Measurements from ENCODE around the gene MTMR3.

MTMR3 gene

GRCh38 chr22:30045901-30046715 lies 163.1 kb downstream of the MTMR3 start:
- no peaks in the 10 kb centered on the region for H3K79me1 ChIP-seq (replicated peaks; ENCODE audit: low read length, poor library complexity, severe bottlenecking)
- no peak overlapping the region for H2AFZ ChIP-seq (ENCODE audit: low read depth, low read length)
- H4K91ac ChIP-seq (ENCODE audit: low read length): no peak overlapping the region
- H2BK15ac ChIP-seq (ENCODE audit: low read depth, poor library complexity, severe bottlenecking): peak overlapping the region; percentile 6
- no peak overlapping the region for H3K14ac ChIP-seq (ENCODE audit: low read length in 2 of 2)
- no peak overlapping the region for H3K9ac ChIP-seq (ENCODE audit: low read length)
- no peak overlapping the region for H3K23ac ChIP-seq (ENCODE audit: low read length in 2 of 2)
- H3K4me3 ChIP-seq (ENCODE audit: insufficient read depth in 1 of 2, low read depth in 1 of 2, low read length in 2 of 2): no peak overlapping the region
- peak overlapping the region; percentile 69 for H2AK5ac ChIP-seq (ENCODE audit: low read length, severe bottlenecking)
- H3K4me1 ChIP-seq (ENCODE audit: control insufficient read depth, insufficient read depth, low read depth, low read length): peaks cover 15% of the 10 kb centered on the region
- H3K27me3 ChIP-seq (ENCODE audit: control insufficient read depth in 1 of 2, insufficient read depth in 1 of 2, low read length in 2 of 2): no peaks in the 10 kb centered on the region
- H3K27ac ChIP-seq (ENCODE audit: low read length, poor library complexity, severe bottlenecking): no peak overlapping the region
- no peak overlapping the region for H3K4me2 ChIP-seq (ENCODE audit: low read length, poor library complexity, severe bottlenecking)
- H2BK120ac ChIP-seq (ENCODE audit: low read depth, low read length): no peak overlapping the region
- H2BK5ac ChIP-seq (ENCODE audit: low read depth, low read length, poor library complexity, severe bottlenecking): peak overlapping the region; percentile 46
- H2BK12ac ChIP-seq (ENCODE audit: low read length in 2 of 2): no peak overlapping the region
- no peaks in the 10 kb centered on the region for H3K9me3 ChIP-seq (ENCODE audit: control insufficient read depth, low read length)
- no peak overlapping the region for H3K18ac ChIP-seq (ENCODE audit: low read depth in 1 of 2, low read length in 2 of 2)
- no peak overlapping the region for H4K8ac ChIP-seq (ENCODE audit: low read length)
- H3K4ac ChIP-seq (ENCODE audit: low read depth in 1 of 2, low read length in 2 of 2): no peak overlapping the region
- H3K36me3 ChIP-seq (ENCODE audit: control insufficient read depth in 1 of 2, insufficient read depth in 2 of 2, low read depth in 1 of 2, low read length in 2 of 2): no peaks in the 10 kb centered on the region
- 95% methylated on average over 21 of the region's 21 CpGs for WGBS
- no peak for DNase-seq

- Histone ChIP-seq H3K9ac (ENCODE audit: low read length) (no peak overlapping the region), H3K79me1 (replicated peaks; ENCODE audit: low read length, poor library complexity, severe bottlenecking) (no peaks in the 10 kb centered on the region), H2AK5ac (ENCODE audit: low read length, severe bottlenecking) (peak overlapping the region; percentile 6), H3K9me3 (ENCODE audit: control insufficient read depth, low read length) (no peaks in the 10 kb centered on the region), H3K14ac (ENCODE audit: low read length in 2 of 2) (no peak overlapping the region), H3K23ac (ENCODE audit: low read length in 2 of 2) (no peak overlapping the region), H3K4ac (ENCODE audit: low read depth in 1 of 2, low read length in 2 of 2) (no peak overlapping the region), H3K4me2 (ENCODE audit: low read length, poor library complexity, severe bottlenecking) (no peak overlapping the region), H4K91ac (ENCODE audit: low read length) (no peak overlapping the region), H3K18ac (ENCODE audit: low read depth in 1 of 2, low read length in 2 of 2) (no peak overlapping the region), H2BK5ac (ENCODE audit: low read depth, low read length, poor library complexity, severe bottlenecking) (no peak overlapping the region), H2AFZ (ENCODE audit: low read depth, low read length) (no peak overlapping the region), H2BK12ac (ENCODE audit: low read length in 2 of 2) (no peak overlapping the region), H3K4me1 (ENCODE audit: control insufficient read depth, insufficient read depth, low read depth, low read length) (peaks cover 15% of the 10 kb centered on the region), H2BK120ac (ENCODE audit: low read depth, low read length) (no peak overlapping the region), H3K27ac (ENCODE audit: low read length, poor library complexity, severe bottlenecking) (no peak overlapping the region), H3K36me3 (ENCODE audit: control insufficient read depth in 1 of 2, insufficient read depth in 2 of 2, low read depth in 1 of 2, low read length in 2 of 2) (no peaks in the 10 kb centered on the region), H4K8ac (ENCODE audit: low read length) (no peak overlapping the region), H3K4me3 (ENCODE audit: insufficient read depth in 1 of 2, low read depth in 1 of 2, low read length in 2 of 2) (no peak overlapping the region), H3K27me3 (ENCODE audit: control insufficient read depth in 1 of 2, insufficient read depth in 1 of 2, low read length in 2 of 2) (no peaks in the 10 kb centered on the region), H2BK15ac (ENCODE audit: low read depth, poor library complexity, severe bottlenecking) (no peak overlapping the region)
- 98% methylated on average over 12 of the region's 15 CpGs for WGBS
- no peak for DNase-seq
Observed at GRCh38 chr22:30046716-30047363, 163.9 kb downstream of the MTMR3 start.

- H3K27me3 ChIP-seq (ENCODE audit: control insufficient read depth in 1 of 2, insufficient read depth in 1 of 2, low read length in 2 of 2): no peaks in the 10 kb centered on the region
- H3K14ac ChIP-seq (ENCODE audit: low read length in 2 of 2): no peak overlapping the region
- H3K4me3 ChIP-seq (ENCODE audit: insufficient read depth in 1 of 2, low read depth in 1 of 2, low read length in 2 of 2): no peak overlapping the region
- peak; percentile 30 for DNase-seq
- no peak overlapping the region for H2BK15ac ChIP-seq (ENCODE audit: low read depth, poor library complexity, severe bottlenecking)
- H3K18ac ChIP-seq (ENCODE audit: low read depth in 1 of 2, low read length in 2 of 2): no peak overlapping the region
- H3K9me3 ChIP-seq (ENCODE audit: control insufficient read depth, low read length): no peaks in the 10 kb centered on the region
- H2BK12ac ChIP-seq (ENCODE audit: low read length in 2 of 2): no peak overlapping the region
- no peaks in the 10 kb centered on the region for H3K79me1 ChIP-seq (replicated peaks; ENCODE audit: low read length, poor library complexity, severe bottlenecking)
- no peak overlapping the region for H2BK5ac ChIP-seq (ENCODE audit: low read depth, low read length, poor library complexity, severe bottlenecking)
- no peak overlapping the region for H3K23ac ChIP-seq (ENCODE audit: low read length in 2 of 2)
- 92% methylated on average over 3 of the region's 3 CpGs for WGBS
- H3K4me2 ChIP-seq (ENCODE audit: low read length, poor library complexity, severe bottlenecking): no peak overlapping the region
- no peak overlapping the region for H2AFZ ChIP-seq (ENCODE audit: low read depth, low read length)
- H2AK5ac ChIP-seq (ENCODE audit: low read length, severe bottlenecking): peak overlapping the region; percentile 61
- H4K91ac ChIP-seq (ENCODE audit: low read length): no peak overlapping the region
- H4K8ac ChIP-seq (ENCODE audit: low read length): peak overlapping the region; percentile 67
- no peak overlapping the region for H3K9ac ChIP-seq (ENCODE audit: low read length)
- H3K4me1 ChIP-seq (ENCODE audit: control insufficient read depth, insufficient read depth, low read depth, low read length): peaks cover 15% of the 10 kb centered on the region
- no peaks in the 10 kb centered on the region for H3K36me3 ChIP-seq (ENCODE audit: control insufficient read depth in 1 of 2, insufficient read depth in 2 of 2, low read depth in 1 of 2, low read length in 2 of 2)
- no peak overlapping the region for H2BK120ac ChIP-seq (ENCODE audit: low read depth, low read length)
- H3K4ac ChIP-seq (ENCODE audit: low read depth in 1 of 2, low read length in 2 of 2): no peak overlapping the region
- no peak overlapping the region for H3K27ac ChIP-seq (ENCODE audit: low read length, poor library complexity, severe bottlenecking)
Observed at GRCh38 chr22:30047364-30047738, 164.4 kb downstream of the MTMR3 start.

DNA sequence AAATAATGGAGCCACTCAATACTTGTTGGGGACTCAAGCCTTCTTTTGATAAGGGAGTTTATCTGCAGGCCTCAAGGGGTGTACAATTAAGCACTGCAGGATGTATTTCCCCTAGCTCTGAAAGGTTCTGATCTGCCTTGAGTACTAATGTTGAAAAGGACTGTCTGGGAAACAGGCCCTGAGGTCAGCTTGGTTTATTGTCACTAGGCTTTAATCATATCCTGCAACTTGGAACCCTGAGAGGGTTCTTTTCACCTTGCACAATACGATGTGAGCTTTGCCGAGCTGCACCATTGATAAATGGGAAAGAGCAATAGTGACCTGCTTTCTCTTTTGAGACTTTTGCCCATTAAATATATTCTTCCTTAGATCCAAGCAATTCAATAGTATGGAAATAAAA lies 165.7 kb downstream of the MTMR3 start:
- no peak overlapping the region for H3K14ac ChIP-seq (ENCODE audit: low read length in 2 of 2)
- no peak overlapping the region for H2BK15ac ChIP-seq (ENCODE audit: low read depth, poor library complexity, severe bottlenecking)
- H3K23ac ChIP-seq (ENCODE audit: low read length in 2 of 2): no peak overlapping the region
- H3K18ac ChIP-seq (ENCODE audit: low read depth in 1 of 2, low read length in 2 of 2): no peak overlapping the region
- H2BK120ac ChIP-seq (ENCODE audit: low read depth, low read length): no peak overlapping the region
- H3K27ac ChIP-seq (ENCODE audit: low read length, poor library complexity, severe bottlenecking): no peak overlapping the region
- H2BK5ac ChIP-seq (ENCODE audit: low read depth, low read length, poor library complexity, severe bottlenecking): no peak overlapping the region
- no peak overlapping the region for H3K4me3 ChIP-seq (ENCODE audit: insufficient read depth in 1 of 2, low read depth in 1 of 2, low read length in 2 of 2)
- H2AFZ ChIP-seq (ENCODE audit: low read depth, low read length): no peak overlapping the region
- no peaks in the 10 kb centered on the region for H3K36me3 ChIP-seq (ENCODE audit: control insufficient read depth in 1 of 2, insufficient read depth in 2 of 2, low read depth in 1 of 2, low read length in 2 of 2)
- no peak overlapping the region for H4K8ac ChIP-seq (ENCODE audit: low read length)
- no peaks in the 10 kb centered on the region for H3K27me3 ChIP-seq (ENCODE audit: control insufficient read depth in 1 of 2, insufficient read depth in 1 of 2, low read length in 2 of 2)
- no peaks in the 10 kb centered on the region for H3K79me1 ChIP-seq (replicated peaks; ENCODE audit: low read length, poor library complexity, severe bottlenecking)
- no peak overlapping the region for H4K91ac ChIP-seq (ENCODE audit: low read length)
- peak overlapping the region; percentile 37 for H2AK5ac ChIP-seq (ENCODE audit: low read length, severe bottlenecking)
- no peak overlapping the region for H3K4ac ChIP-seq (ENCODE audit: low read depth in 1 of 2, low read length in 2 of 2)
- H3K4me2 ChIP-seq (ENCODE audit: low read length, poor library complexity, severe bottlenecking): no peak overlapping the region
- H3K4me1 ChIP-seq (ENCODE audit: control insufficient read depth, insufficient read depth, low read depth, low read length): peaks cover 9% of the 10 kb centered on the region
- WGBS: no CpG with 5 or more reads among the region's 2 CpGs
- no peaks in the 10 kb centered on the region for H3K9me3 ChIP-seq (ENCODE audit: control insufficient read depth, low read length)
- H3K9ac ChIP-seq (ENCODE audit: low read length): no peak overlapping the region
- DNase-seq: peak; percentile 4
- H2BK12ac ChIP-seq (ENCODE audit: low read length in 2 of 2): no peak overlapping the region

Measured in mesenchymal stem cell (in vitro differentiated cells and primary cell).